Muscle of leg (tissue), 11 donors: ENCODE measurements around the gene CNOT1. TPM values are rescaled to one million over a fixed set of nuclear protein-coding genes. Genes with fewer than 3 reads are reported as not detected.

ENCODE experiments used
- DNase-seq: peaks from one replicate; pipeline ENCODE4 v3.0.0; 2013
- H3K27ac ChIP-seq: one replicate; pipeline ENCODE4 v1.5.1; 2013; ENCODE audit warnings: mild to moderate bottlenecking, low read length, control low read depth
- H3K27me3 ChIP-seq: one replicate; pipeline ENCODE4 v1.6.1; 2013; ENCODE audit warnings: low read length; ENCODE audit not compliant: control insufficient read depth, insufficient read depth
- H3K36me3 ChIP-seq: one replicate; pipeline ENCODE4 v1.6.1; 2013; ENCODE audit warnings: low read length; ENCODE audit not compliant: control insufficient read depth, insufficient read depth
- H3K4me1 ChIP-seq: one replicate; pipeline ENCODE4 v1.6.1; 2013; ENCODE audit warnings: low read length; ENCODE audit not compliant: control insufficient read depth, insufficient read depth
- H3K4me3 ChIP-seq: one replicate; pipeline ENCODE4 v1.5.1; 2013; ENCODE audit warnings: low read length, control low read depth
- H3K9me3 ChIP-seq: replicated peaks from 2 replicates; pipeline ENCODE4 v1.6.1; 2013; ENCODE audit warnings: low read depth, low read length; ENCODE audit not compliant: control insufficient read depth
- WGBS: methylation state at CpG from one replicate; pipeline ENCODE4 v1.1.5; 2013; ENCODE audit warnings: missing lambda C conversion rate; ENCODE audit not compliant: insufficient coverage; 5-methylcytosine and 5-hydroxymethylcytosine counted together
- polyA plus RNA-seq, 8 donors: library from polyadenylated mRNA; unstranded; fragments of 120-200 nt; gene quantifications; one replicate each; pipeline versions ENCODE4 v1.2.1 to v1.2.3, GENCODE V29; 2013; ENCODE audit warnings: inconsistent platforms in 1 of 8, low replicate concordance in 1 of 8; ENCODE audit not compliant: insufficient read length in 8 of 8, insufficient read depth in 1 of 8
- total RNA-seq: library from RNA; stranded (reverse); fragments of 120-200 nt; gene quantifications from one replicate; pipeline ENCODE4 v1.2.4, GENCODE V29; 2013

CNOT1 gene
- total and polyA plus RNA-seq, 9 donors = 85.1 to 121 (median 99.9) TPM

DNA sequence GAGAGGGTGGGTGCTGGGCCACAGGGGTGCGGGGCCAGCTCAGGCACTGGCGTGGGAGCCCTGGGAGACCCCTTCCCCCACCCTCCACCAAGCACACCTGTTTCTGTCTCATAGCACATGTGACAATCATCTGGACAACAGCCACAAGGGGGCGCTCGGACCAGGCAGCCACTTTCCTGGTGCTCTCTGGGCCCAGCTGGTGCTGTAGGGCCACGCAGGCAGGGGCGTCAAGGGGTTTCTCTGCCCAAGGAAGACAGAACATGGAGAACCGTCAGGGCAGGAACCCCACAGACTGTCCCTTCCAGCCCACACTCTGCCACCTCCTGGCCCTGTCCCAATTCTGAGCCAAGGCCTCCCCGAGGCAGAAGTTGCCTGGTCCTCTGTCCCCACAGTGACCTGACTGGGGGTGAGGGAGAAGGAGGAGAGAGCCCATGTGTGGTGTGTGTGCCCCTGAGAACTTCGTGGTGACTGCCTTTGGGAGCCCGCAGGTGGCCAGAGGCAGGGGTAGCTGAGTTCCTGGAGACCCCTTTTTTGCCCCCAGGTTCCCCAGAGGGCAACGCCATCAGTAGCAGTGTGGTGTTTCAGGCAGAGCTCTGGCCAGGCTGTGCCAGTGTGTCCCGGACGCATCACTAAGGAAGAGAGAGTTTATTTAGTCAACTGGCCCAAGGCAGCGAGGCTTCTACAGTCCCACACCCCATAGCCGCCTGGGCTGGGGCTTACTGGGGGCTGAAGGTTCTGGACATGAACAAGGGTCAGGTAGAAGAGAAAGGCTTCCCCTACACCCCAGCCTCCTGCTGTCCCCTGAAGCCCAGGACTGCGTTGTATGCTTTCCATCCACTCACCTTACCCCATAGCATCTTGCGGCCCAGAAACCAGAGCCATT is 117.5 kb downstream of the CNOT1 start:
- Histone ChIP-seq H3K4me1 (peaks cover 21% of the 10 kb centered on the region), H3K9me3 (no peaks in the 10 kb centered on the region), H3K27ac (no peak overlapping the region), H3K36me3 (peaks cover 13% of the 10 kb centered on the region), H3K27me3 (no peaks in the 10 kb centered on the region), H3K4me3 (no peak overlapping the region)
- 21% methylated on average over 10 of the region's 17 CpGs for WGBS
- peak; percentile 63 for DNase-seq

DNA sequence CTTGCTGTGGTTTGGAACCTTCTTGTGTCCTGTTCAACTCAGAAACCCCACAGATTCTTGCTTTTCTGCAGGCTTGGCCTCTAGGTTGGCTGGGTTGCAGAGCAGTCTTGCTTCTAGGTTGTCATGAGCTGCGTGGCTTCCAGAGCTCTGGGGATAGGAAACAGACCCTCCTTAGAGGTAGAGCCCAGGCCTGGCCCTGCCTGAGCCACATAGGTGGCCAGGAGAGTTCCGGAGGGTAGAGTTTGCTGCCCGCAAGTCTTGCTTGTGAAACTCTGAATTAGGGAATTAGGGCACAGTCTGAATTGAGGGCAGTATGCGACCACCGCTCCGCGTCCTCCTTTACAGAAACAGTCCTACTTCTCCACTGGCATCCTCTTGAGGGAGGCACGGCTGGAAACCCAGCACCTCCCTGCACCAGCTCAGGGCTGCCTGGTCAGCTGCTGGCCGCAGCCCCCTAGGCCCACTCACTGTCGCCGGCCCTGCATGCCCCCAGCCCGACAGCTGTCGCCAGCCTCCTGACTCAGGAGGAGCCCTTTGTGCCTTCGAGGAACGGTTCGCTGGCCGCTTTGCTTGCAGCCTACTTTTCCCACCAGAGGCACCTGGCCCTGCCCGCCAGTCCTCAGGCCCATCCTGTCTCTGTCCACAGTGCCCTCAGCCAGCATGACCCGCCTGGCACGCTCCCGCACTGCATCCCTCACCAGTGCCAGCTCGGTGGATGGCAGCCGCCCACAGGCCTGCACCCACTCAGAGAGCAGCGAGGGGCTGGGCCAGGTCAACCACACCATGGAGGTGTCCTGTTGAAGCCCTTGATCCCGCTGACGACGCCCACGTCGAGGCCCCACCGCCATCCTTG is 118.6 kb downstream of the CNOT1 start:
- peaks cover 13% of the 10 kb centered on the region for H3K36me3 ChIP-seq
- H3K9me3 ChIP-seq = no peaks in the 10 kb centered on the region
- H3K4me1 ChIP-seq = peaks cover 14% of the 10 kb centered on the region
- no peak for DNase-seq
- WGBS = 89% methylated on average over 30 of the region's 30 CpGs
- no peaks in the 10 kb centered on the region for H3K27me3 ChIP-seq
- H3K4me3 ChIP-seq = no peak overlapping the region
- no peak overlapping the region for H3K27ac ChIP-seq

- no peaks in the 10 kb centered on the region for H3K9me3 ChIP-seq
- H3K27ac ChIP-seq = no peak overlapping the region
- H3K36me3 ChIP-seq = peaks cover 13% of the 10 kb centered on the region
- WGBS = 86% methylated on average over 16 of the region's 18 CpGs
- no peak overlapping the region for H3K4me3 ChIP-seq
- H3K4me1 ChIP-seq = peaks cover 14% of the 10 kb centered on the region
- no peak for DNase-seq
- H3K27me3 ChIP-seq = no peaks in the 10 kb centered on the region
Measured at GRCh38 chr16:58510097-58510775, 119.4 kb downstream of the CNOT1 start.

DNA sequence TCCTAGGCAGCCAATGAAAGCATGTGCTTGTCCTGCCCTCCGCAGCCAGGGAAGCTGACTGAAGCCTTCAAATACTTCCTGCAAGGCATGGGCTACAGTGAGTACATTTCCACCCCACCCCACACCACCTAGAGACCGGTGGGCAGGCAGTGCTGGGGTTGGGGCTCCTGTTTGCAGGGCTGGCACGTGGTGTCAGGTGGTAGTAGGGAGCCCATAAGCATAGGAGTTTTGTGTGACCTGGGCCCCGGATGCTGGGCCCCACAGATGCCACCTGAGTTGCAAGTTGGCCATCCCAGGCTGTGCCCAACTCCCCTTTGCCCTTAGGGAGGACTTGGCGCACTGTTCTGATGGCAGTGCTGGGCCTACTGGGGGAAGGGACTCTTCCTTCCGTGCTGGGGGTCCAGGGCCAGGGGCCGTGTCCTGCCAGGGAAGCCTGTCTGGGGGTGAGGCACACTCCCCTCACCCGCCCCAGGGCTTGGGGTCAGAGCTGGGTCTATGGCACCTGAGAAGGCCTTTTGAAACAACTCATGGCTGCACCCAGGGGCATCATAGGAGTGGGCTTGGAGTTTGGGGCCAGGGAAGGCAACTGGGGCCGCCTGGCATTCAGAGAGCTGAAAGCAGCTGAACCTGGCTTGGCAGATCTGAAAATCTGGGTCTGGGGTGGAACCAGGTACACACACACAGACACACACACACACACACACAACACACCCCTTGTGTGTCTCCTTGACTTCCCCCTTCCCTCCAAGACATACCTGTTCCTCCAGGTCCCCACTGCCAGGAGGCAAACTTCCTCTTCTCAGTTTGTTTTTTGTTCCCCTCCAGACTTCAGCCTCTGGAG is 120.2 kb downstream of the CNOT1 start:
- DNase-seq = no peak
- Histone ChIP-seq H3K27me3 (no peaks in the 10 kb centered on the region), H3K4me1 (peaks cover 9% of the 10 kb centered on the region), H3K36me3 (peaks cover 13% of the 10 kb centered on the region), H3K27ac (no peak overlapping the region), H3K4me3 (no peak overlapping the region), H3K9me3 (no peaks in the 10 kb centered on the region)
- 85% methylated on average over 5 of the region's 9 CpGs for WGBS

DNA sequence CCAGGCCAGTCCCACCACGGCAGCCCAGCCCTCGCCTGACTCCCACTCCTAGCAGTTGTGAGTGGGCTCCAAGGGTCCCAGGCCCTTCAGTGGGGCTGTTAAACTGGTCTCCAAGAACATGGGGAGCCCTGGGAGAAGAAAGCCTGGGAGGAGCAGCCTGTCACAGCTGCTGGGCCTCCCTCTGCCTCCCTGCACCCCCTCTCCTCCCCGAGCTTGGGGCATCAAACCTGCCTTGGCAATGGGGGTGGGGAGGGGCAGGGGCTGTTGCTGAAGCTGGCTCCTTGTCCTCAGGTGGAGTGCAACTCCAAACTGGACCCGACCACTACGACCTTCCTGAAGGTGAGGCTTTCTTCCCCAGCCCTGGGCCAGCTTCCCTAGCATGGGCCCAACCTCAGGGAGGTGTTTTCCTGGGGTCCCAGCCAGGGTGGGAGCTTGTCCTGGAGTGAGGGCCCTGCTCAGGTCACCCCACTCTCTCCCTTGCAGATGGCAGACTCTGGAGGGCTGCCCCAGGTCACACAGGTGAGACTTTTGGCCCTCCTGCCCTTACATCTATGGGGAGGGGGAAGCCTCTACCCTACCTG is 120.9 kb downstream of the CNOT1 start:
- 68% methylated on average over 4 of the region's 5 CpGs for WGBS
- Histone ChIP-seq H3K4me1 (peaks cover 7% of the 10 kb centered on the region), H3K9me3 (no peaks in the 10 kb centered on the region), H3K4me3 (no peak overlapping the region), H3K27ac (no peak overlapping the region), H3K36me3 (peaks cover 18% of the 10 kb centered on the region), H3K27me3 (no peaks in the 10 kb centered on the region)
- no peak for DNase-seq

GRCh38 chr16:58507963-58508670 is 121.5 kb downstream of the CNOT1 start:
- no peaks in the 10 kb centered on the region for H3K9me3 ChIP-seq
- no peaks in the 10 kb centered on the region for H3K27me3 ChIP-seq
- peaks cover 22% of the 10 kb centered on the region for H3K36me3 ChIP-seq
- H3K4me3 ChIP-seq = no peak overlapping the region
- H3K4me1 ChIP-seq = peaks cover 7% of the 10 kb centered on the region
- no peak overlapping the region for H3K27ac ChIP-seq
- WGBS = 85% methylated on average over 13 of the region's 14 CpGs
- DNase-seq = no peak

DNA sequence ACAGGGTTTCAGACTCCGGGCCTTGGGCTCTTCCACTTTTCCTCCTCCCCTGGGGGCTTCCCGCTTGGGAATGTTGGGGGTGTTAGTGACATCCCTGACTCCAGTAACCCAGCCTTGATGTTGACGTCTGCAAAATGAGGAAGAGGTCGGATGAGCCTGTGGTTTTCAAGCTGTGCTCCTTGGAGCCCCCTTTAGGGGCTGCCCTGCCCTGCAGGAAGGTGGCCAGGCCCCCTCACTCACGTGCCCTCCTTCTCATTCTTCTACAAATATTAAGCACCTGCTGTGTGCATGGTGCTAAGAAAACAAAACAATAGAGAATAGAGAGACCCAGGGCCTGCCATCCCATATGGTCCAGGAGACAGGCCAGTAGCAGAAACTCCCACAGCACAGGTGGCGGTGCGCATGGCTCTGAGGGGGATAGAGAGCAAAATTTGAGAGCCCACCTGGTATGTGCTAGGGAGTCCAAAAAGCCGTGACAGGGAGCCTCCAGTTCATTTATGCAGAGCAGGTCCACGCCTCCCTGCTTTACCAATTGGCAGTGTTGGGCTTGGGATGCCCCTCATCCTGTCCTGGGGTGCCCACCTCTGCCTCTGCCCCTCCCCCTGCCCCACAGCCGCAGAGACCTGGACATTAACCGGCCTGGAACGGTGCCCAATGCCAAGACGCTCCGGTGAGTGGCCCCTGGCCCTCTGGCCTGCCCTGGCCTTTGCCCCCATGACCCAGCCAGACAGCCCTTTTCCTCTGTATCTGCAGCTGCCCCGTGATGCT is 122.2 kb downstream of the CNOT1 start:
- 79% methylated on average over 5 of the region's 15 CpGs for WGBS
- H3K36me3 ChIP-seq = peaks cover 22% of the 10 kb centered on the region
- H3K9me3 ChIP-seq = no peaks in the 10 kb centered on the region
- H3K4me1 ChIP-seq = peaks cover 7% of the 10 kb centered on the region
- H3K27me3 ChIP-seq = peaks cover 4% of the 10 kb centered on the region
- no peak overlapping the region for H3K27ac ChIP-seq
- DNase-seq = no peak
- no peak overlapping the region for H3K4me3 ChIP-seq

GRCh38 chr16:58506241-58507194 is 123.1 kb downstream of the CNOT1 start:
- peaks cover 10% of the 10 kb centered on the region for H3K4me1 ChIP-seq
- H3K27me3 ChIP-seq = peaks cover 10% of the 10 kb centered on the region
- DNase-seq = no peak
- H3K36me3 ChIP-seq = peaks cover 22% of the 10 kb centered on the region
- no peak overlapping the region for H3K27ac ChIP-seq
- 85% methylated on average over 9 of the region's 20 CpGs for WGBS
- H3K4me3 ChIP-seq = no peak overlapping the region
- H3K9me3 ChIP-seq = no peaks in the 10 kb centered on the region
